Measurements from ENCODE around the gene SBNO2.
A peak's percentile ranks its signal among the peaks of the same experiment; 100 is the strongest.

The SBNO2 gene

DNA sequence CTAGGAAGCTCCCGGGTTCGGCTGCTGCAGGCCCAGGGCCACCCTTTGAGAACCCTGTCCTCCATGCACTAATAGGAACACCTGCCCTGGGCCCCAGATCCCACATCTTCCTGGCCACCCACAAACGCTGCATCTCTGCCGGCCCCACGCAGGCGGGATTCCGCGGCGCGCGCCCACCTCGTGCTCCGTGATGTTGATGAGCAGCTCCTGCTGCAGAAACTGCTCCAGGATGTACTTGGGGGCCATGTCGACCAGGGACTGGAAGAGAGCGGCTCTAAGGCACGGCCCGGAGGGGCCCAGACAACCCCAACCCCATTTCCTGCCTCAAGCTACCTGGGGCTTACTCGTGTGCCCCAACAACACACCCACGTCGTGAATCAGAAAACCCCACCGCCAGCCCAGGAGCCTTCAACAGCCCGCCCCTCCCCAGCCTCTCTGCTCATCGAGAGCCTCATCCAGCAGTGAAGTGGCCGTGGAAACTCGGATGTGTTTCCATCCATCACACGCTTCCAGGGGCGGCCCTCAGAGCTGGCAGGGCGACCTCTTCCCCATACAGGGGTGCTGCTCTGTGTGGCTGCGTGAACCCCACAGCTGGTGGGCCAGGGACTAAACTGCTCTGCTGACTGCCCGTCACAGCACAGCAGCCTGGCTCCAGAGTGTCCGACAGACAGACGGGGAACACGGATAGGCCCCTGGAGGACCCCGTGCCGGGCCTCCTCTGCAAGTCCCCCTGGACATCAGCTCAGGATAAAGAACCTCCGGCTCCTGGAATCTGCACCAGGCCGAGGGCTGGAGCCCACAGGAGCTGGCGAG is 83.1 kb downstream of the SBNO2 start:
- Histone ChIP-seq H3K9ac (ENCODE audit: low read length) (no peak overlapping the region), H3F3A (ENCODE audit: insufficient read depth, low read length) (peaks cover 2% of the 10 kb centered on the region; the same call in 1 of the 2 replicates), H3K79me2 (ENCODE audit: insufficient read depth, low read length) (peaks cover 12% of the 10 kb centered on the region), H3K4me1 (ENCODE audit: insufficient read depth, low read length, severe bottlenecking) (peaks cover 61% of the 10 kb centered on the region), H3K27ac (ENCODE audit: low read depth, low read length, poor library complexity, severe bottlenecking) (peak overlapping the region; percentile 1), H3K9me2 (ENCODE audit: low read depth, low read length) (no peaks in the 10 kb centered on the region), H2AFZ (ENCODE audit: low read length) (no peak overlapping the region), H3K4me3 (ENCODE audit: low read depth, low read length, poor library complexity, severe bottlenecking) (no peak overlapping the region), H4K20me1 (ENCODE audit: insufficient read depth, low read length) (no peaks in the 10 kb centered on the region), H3K9me3 (ENCODE audit: low read length) (no peaks in the 10 kb centered on the region), H3K4me2 (ENCODE audit: low read length) (no peak overlapping the region), H3K27me3 (ENCODE audit: insufficient read depth, low read length) (no peaks in the 10 kb centered on the region), H3K36me3 (ENCODE audit: insufficient read depth, low read length) (peaks cover 58% of the 10 kb centered on the region)
- no peak for TF ChIP-seq CTCF (IDR thresholded peaks at IDR 0.05; ENCODE audit: low read length)
- no peak for TF ChIP-seq EZH2 (IDR thresholded peaks at IDR 0.05; ENCODE audit: borderline replicate concordance, low read length)

DNA sequence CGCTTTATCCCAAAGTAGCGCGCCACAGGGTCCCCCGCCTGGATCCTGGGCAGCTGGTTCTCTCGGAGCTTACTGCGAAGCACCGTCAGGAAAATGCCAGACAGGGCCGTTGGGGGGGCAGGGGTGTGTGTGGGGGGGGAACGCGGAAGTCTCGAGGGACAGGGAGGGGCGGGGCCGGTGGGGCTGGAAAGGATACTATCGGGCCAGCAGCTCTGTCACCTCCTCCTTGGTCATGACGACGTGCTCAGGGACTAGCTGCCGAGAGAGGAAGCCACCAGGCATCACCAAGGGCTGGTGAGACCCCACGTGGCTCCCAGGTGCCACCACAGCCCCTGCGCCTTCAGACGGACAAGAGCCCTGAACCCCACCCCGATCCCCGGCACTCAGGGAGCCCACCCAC is 84.2 kb downstream of the SBNO2 start:
- H3K36me3 ChIP-seq (ENCODE audit: insufficient read depth, low read length), result peaks cover 68% of the 10 kb centered on the region

DNA sequence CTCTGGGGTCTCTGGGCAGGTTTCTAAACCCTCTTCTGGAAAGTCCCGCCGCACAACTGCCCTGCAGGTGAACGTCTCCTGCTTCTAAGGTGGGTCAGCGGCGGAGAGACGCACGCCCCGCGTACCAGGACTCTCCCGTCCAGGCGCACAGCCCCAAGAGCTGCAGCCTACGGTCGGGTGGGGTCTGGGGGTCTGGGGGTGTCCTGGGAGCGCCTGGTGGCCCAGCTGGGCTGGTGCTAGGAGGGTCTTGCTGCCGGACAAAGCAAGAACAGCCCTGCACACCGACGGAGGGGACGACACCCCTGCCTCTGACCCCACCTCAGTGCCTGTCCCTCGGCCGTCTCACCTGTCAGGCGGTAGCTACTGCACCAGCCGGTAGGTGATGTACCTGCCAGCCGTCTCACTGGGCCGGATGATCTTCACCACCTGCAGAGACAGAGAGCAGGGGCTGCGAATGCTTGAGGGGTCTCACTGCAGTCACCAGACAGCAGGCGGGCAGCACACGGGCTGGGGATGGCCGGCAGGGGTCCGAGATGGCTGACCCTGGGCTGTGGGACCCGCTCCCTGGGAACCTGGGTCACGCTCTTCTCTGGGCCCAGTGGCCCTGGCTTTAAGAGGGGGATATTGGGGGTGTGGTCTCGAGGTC is 84.8 kb downstream of the SBNO2 start:
- Histone ChIP-seq H3F3A (ENCODE audit: insufficient read depth, low read length) (peaks cover 2% of the 10 kb centered on the region; the same call in 1 of the 2 replicates), H3K4me1 (ENCODE audit: insufficient read depth, low read length, severe bottlenecking) (peaks cover 56% of the 10 kb centered on the region), H3K9me3 (ENCODE audit: low read length) (no peaks in the 10 kb centered on the region), H3K4me2 (ENCODE audit: low read length) (no peak overlapping the region; the same call in 1 of the 2 replicates), H3K27ac (ENCODE audit: low read depth, low read length, poor library complexity, severe bottlenecking) (peak overlapping the region; percentile 89), H3K79me2 (ENCODE audit: insufficient read depth, low read length) (peaks cover 6% of the 10 kb centered on the region), H3K27me3 (ENCODE audit: insufficient read depth, low read length) (no peaks in the 10 kb centered on the region), H3K9ac (ENCODE audit: low read length) (no peak overlapping the region; the same call in 1 of the 2 replicates), H3K36me3 (ENCODE audit: insufficient read depth, low read length) (peaks cover 75% of the 10 kb centered on the region), H3K4me3 (ENCODE audit: low read depth, low read length, poor library complexity, severe bottlenecking) (no peak overlapping the region), H4K20me1 (ENCODE audit: insufficient read depth, low read length) (no peaks in the 10 kb centered on the region), H3K9me2 (ENCODE audit: low read depth, low read length) (no peaks in the 10 kb centered on the region), H2AFZ (ENCODE audit: low read length) (no peak overlapping the region)
- TF ChIP-seq EZH2 (IDR thresholded peaks at IDR 0.05; ENCODE audit: borderline replicate concordance, low read length) (no peak), CTCF (IDR thresholded peaks at IDR 0.05; ENCODE audit: low read length) (no peak)

More for the DNA sequence above, 84.2 kb downstream of the SBNO2 start:
- peaks cover 55% of the 10 kb centered on the region for H3K4me1 ChIP-seq (ENCODE audit: insufficient read depth, low read length, severe bottlenecking)
- no peak overlapping the region for H3K4me3 ChIP-seq (ENCODE audit: low read depth, low read length, poor library complexity, severe bottlenecking)
- H3K9me3 ChIP-seq (ENCODE audit: low read length), result no peaks in the 10 kb centered on the region
- TF ChIP-seq EZH2 (IDR thresholded peaks at IDR 0.05; ENCODE audit: borderline replicate concordance, low read length) (no peak), CTCF (IDR thresholded peaks at IDR 0.05; ENCODE audit: low read length) (no peak; the same call in 1 of the 2 replicates)
- peaks cover 2% of the 10 kb centered on the region; the same call in 1 of the 2 replicates for H3F3A ChIP-seq (ENCODE audit: insufficient read depth, low read length)
- H3K9me2 ChIP-seq (ENCODE audit: low read depth, low read length), result no peaks in the 10 kb centered on the region
- no peak overlapping the region for H2AFZ ChIP-seq (ENCODE audit: low read length)
- H4K20me1 ChIP-seq (ENCODE audit: insufficient read depth, low read length), result no peaks in the 10 kb centered on the region
- H3K79me2 ChIP-seq (ENCODE audit: insufficient read depth, low read length), result peaks cover 12% of the 10 kb centered on the region
- H3K4me2 ChIP-seq (ENCODE audit: low read length), result no peak overlapping the region; the same call in 1 of the 2 replicates
- H3K27me3 ChIP-seq (ENCODE audit: insufficient read depth, low read length), result no peaks in the 10 kb centered on the region
- peak overlapping the region; percentile 89 for H3K27ac ChIP-seq (ENCODE audit: low read depth, low read length, poor library complexity, severe bottlenecking)
- no peak overlapping the region for H3K9ac ChIP-seq (ENCODE audit: low read length)
